A549 (cell line): Measurements from ENCODE around the gene MARCOL. TPM values are rescaled to one million over a fixed set of nuclear protein-coding genes. Genes with fewer than 3 reads are reported as not detected.

Experiments
- ATAC-seq, 2 experiments: fragments of 200-7000 bp in 1 of 2; fragments of >200 bp in 1 of 2; cut with Nextera tagmentation in 1 of 2; cut with Tn5 transposase in 1 of 2; 3 replicates each; pipeline versions ENCODE4 v1.8.0 to v1.9.1; 2018 to 2020; ENCODE audit warnings: mild to moderate bottlenecking in 1 of 2, moderate library complexity in 1 of 2
- CTCF ChIA-PET: fragments of 300-600 bp; sonication (Branson Sonifier 250); formaldehyde crosslinking; extraction: SDS; loops from one replicate; lab custom pipeline; 2021; ENCODE audit warnings: antibody characterized with exemption, inconsistent platforms; lab: Yijun Ruan, JAX
- POLR2A ChIA-PET: fragments of 350-600 bp; formaldehyde crosslinking; extraction: SDS; loops from one replicate; lab custom pipeline; 2021; ENCODE audit warnings: antibody characterized with exemption, inconsistent platforms; lab: Yijun Ruan, JAX
- DNase-seq, 2 experiments: peaks; one replicate each; pipeline versions ENCODE4 v3.0.0 to v3.0.0-alpha.2; 2011 to 2016; ENCODE audit warnings: low read depth in 1 of 2, low spot score in 1 of 2
- FAIRE-seq: peaks from 2 replicates; lab custom pipeline; 2011; peaks lifted over from hg19 to GRCh38; lab: Jason Lieb, UNC
- H3K27ac ChIP-seq, 2 experiments: fragments of >200 bp; sonication (Bioruptor Twin); formaldehyde crosslinking; 3 replicates each; pipeline ENCODE4 v1.5.1; 2016 to 2017
- H3K4me1 ChIP-seq: fragments of >200 bp; sonication (Bioruptor Twin); formaldehyde crosslinking; 3 replicates; pipeline ENCODE4 v1.6.1; 2016
- H3K4me2 ChIP-seq: fragments of >200 bp; sonication (Bioruptor Twin); formaldehyde crosslinking; 3 replicates; pipeline ENCODE4 v1.6.1; 2016
- H3K4me3 ChIP-seq: fragments of >200 bp; sonication (Bioruptor Twin); formaldehyde crosslinking; 3 replicates; pipeline ENCODE4 v1.5.1; 2016
- H3K9me3 ChIP-seq: fragments of >200 bp; sonication (Bioruptor Twin); formaldehyde crosslinking; 3 replicates; pipeline ENCODE4 v1.6.1; 2016
- BHLHE40 ChIP-seq: IDR thresholded peaks from 2 replicates; pipeline ENCODE4 v1.6.1; 2012; ENCODE audit warnings: low read depth, low read length, inconsistent platforms
- CEBPB ChIP-seq, 2 experiments: fragments of >200 bp in 1 of 2; sonication (Bioruptor Twin) in 1 of 2; formaldehyde crosslinking in 1 of 2; IDR thresholded peaks; 2 replicates each; pipeline ENCODE4 v1.6.1; 2012 to 2016
- CHD4 ChIP-seq: fragments of 200-600 bp; sonication (generic); IDR thresholded peaks from 2 replicates; pipeline ENCODE4 v1.6.1; 2016; ENCODE audit warnings: antibody characterized with exemption, mild to moderate bottlenecking, borderline replicate concordance
- E2F6 ChIP-seq: IDR thresholded peaks from 2 replicates; pipeline ENCODE4 v1.6.1; 2012; ENCODE audit warnings: low read depth, borderline replicate concordance
- EHF ChIP-seq: fragments of 250-450 bp; sonication (Bioruptor Pico); IDR thresholded peaks from 2 replicates; pipeline ENCODE4 v1.5.0; 2020; ENCODE audit warnings: mild to moderate bottlenecking
- FOSB ChIP-seq: fragments of 250-450 bp; sonication (Bioruptor Pico); IDR thresholded peaks from 2 replicates; pipeline ENCODE4 v1.5.0; 2020; ENCODE audit warnings: mild to moderate bottlenecking, moderate library complexity
- FOSL2 ChIP-seq, 2 experiments: fragments of 450-650 bp in 1 of 2; fragments of >200 bp in 1 of 2; sonication (Bioruptor Twin) in 1 of 2; formaldehyde crosslinking; IDR thresholded peaks; 2 replicates each; pipeline versions ENCODE4 v1.5.0 to v1.6.1; 2016 to 2020; ENCODE audit warnings: mild to moderate bottlenecking in 1 of 2, moderate library complexity in 1 of 2
- FOXS1 ChIP-seq: fragments of 250-450 bp; sonication (Bioruptor Pico); IDR thresholded peaks from 2 replicates; pipeline ENCODE4 v1.5.0; 2020; ENCODE audit warnings: mild to moderate bottlenecking, moderate library complexity
- HOXA7 ChIP-seq: fragments of 250-450 bp; sonication (Bioruptor Pico); IDR thresholded peaks from 2 replicates; pipeline ENCODE4 v1.5.0; 2020; ENCODE audit warnings: mild to moderate bottlenecking, moderate library complexity
- JUN ChIP-seq, 2 experiments: fragments of >200 bp; sonication (Bioruptor Twin); formaldehyde crosslinking; IDR thresholded peaks; 2 replicates in 1 of 2; 3 replicates in 1 of 2; pipeline ENCODE4 v1.6.1; 2016 to 2017
- JUNB ChIP-seq: fragments of >200 bp; sonication (Bioruptor Twin); formaldehyde crosslinking; IDR thresholded peaks from 2 replicates; pipeline ENCODE4 v1.6.1; 2016
- MAFK ChIP-seq: fragments of 450-650 bp; IDR thresholded peaks from 2 replicates; pipeline ENCODE4 v1.6.1; 2014; ENCODE audit not compliant: partially characterized antibody
- NFE2L2 ChIP-seq: fragments of 150-350 bp; conservative IDR thresholded peaks from 2 replicates; pipeline ENCODE4 v1.6.1; 2014; ENCODE audit warnings: low read length
- PBX3 ChIP-seq: IDR thresholded peaks from 2 replicates; pipeline ENCODE4 v1.6.1; 2012
- PHF8 ChIP-seq: fragments of 200-600 bp; sonication (generic); IDR thresholded peaks from 2 replicates; pipeline ENCODE4 v1.6.1; 2016; ENCODE audit warnings: low read depth, mild to moderate bottlenecking, antibody characterized with exemption, moderate library complexity, borderline replicate concordance
- POLR2A ChIP-seq: IDR thresholded peaks from 2 replicates; pipeline ENCODE4 v1.6.1; 2012; ENCODE audit warnings: mild to moderate bottlenecking, low read length
- POLR2AphosphoS2 ChIP-seq: conservative IDR thresholded peaks from 2 replicates; pipeline ENCODE4 v1.6.1; 2012; ENCODE audit warnings: low read length, improper control_type of control experiment, inconsistent platforms
- RAD21 ChIP-seq, 2 experiments: fragments of >200 bp in 1 of 2; sonication (Bioruptor Twin) in 1 of 2; formaldehyde crosslinking in 1 of 2; IDR thresholded peaks in 1 of 2; conservative IDR thresholded peaks in 1 of 2; 2 replicates in 1 of 2; 3 replicates in 1 of 2; pipeline ENCODE4 v1.6.1; 2012 to 2018; ENCODE audit warnings: inconsistent platforms in 1 of 2
- RCOR1 ChIP-seq: fragments of 150-350 bp; IDR thresholded peaks from 2 replicates; pipeline ENCODE4 v1.6.1; 2014; ENCODE audit warnings: antibody characterized with exemption, low read length, low read depth
- SMC3 ChIP-seq: fragments of >200 bp; sonication (Bioruptor Twin); formaldehyde crosslinking; IDR thresholded peaks from 3 replicates; pipeline ENCODE4 v1.6.1; 2018; ENCODE audit warnings: inconsistent platforms
- TFCP2L1 ChIP-seq: fragments of 250-450 bp; sonication (Bioruptor Pico); IDR thresholded peaks from 2 replicates; pipeline ENCODE4 v1.5.0; 2021; ENCODE audit warnings: mild to moderate bottlenecking
- TP53 ChIP-seq: fragments of 250-450 bp; sonication (Bioruptor Pico); IDR thresholded peaks from 2 replicates; pipeline ENCODE4 v1.5.0; 2021; ENCODE audit warnings: mild to moderate bottlenecking, moderate library complexity
- ZC3H11A ChIP-seq: fragments of 450-650 bp; IDR thresholded peaks from 2 replicates; pipeline ENCODE4 v1.6.1; 2014; ENCODE audit warnings: antibody characterized with exemption, mild to moderate bottlenecking
- ZSCAN20 ChIP-seq: fragments of 250-450 bp; sonication (Bioruptor Pico); IDR thresholded peaks from 2 replicates; pipeline ENCODE4 v1.8.0; 2022; ENCODE audit warnings: mild to moderate bottlenecking, moderate library complexity
- WGBS: methylation state at CpG from one replicate; pipeline ENCODE4 v1.1.6; 2017; ENCODE audit errors: missing lambda C conversion rate; 5-methylcytosine and 5-hydroxymethylcytosine counted together
- polyA plus RNA-seq, 4 experiments: library from polyadenylated mRNA; depleted of rRNA in 3 of 4; stranded (reverse); fragments of >200 nt; fragmentation: RNase III in 1 of 4; extraction: RNeasy Plus Mini Kit Qiagen cat#74134 plus additional on column Dnase treatment in 1 of 4; gene quantifications; 2 replicates in 3 of 4; 3 replicates in 1 of 4; pipeline ENCODE4 v1.2.3, GENCODE V29; 2011 to 2017

MARCOL gene
- polyA plus RNA-seq, 2 of the 4 experiments (the other 2 are of a cell fraction) = 0.06 to 0.13 TPM

GRCh38 chr5:148209151-148209770 is 29.1 kb upstream of the MARCOL start (continued):
- no peak for TF ChIP-seq E2F6
- TF ChIP-seq FOSB (CRISPR knock-in tag) = no peak
- no peak for TF ChIP-seq PBX3
- no peak for TF ChIP-seq FOSL2 (IDR thresholded peaks at IDR 0.05)
- TF ChIP-seq FOSL2 (CRISPR knock-in tag; IDR thresholded peaks at IDR 0.05) = no peak
- TF ChIP-seq, all 56 proteins: peak for 0

GRCh38 chr5:148214665-148215185 is 23.6 kb upstream of the MARCOL start:
- CTCF ChIA-PET = no interaction called here
- H3K27ac ChIP-seq = no peak overlapping the region
- FAIRE-seq = no peak

GRCh38 chr5:148221508-148221907 is 16.8 kb upstream of the MARCOL start:
- WGBS = 6% methylated on average over 6 of the region's 6 CpGs
- no peak for FAIRE-seq
- Histone ChIP-seq H3K4me2 (no peak overlapping the region), H3K27ac (no peak overlapping the region), H3K4me3 (no peak overlapping the region), H3K9me3 (no peaks in the 10 kb centered on the region), H3K4me1 (no peaks in the 10 kb centered on the region)
- CTCF ChIA-PET = interaction anchor here (1.3 kb wide), 1 partner anchor 153 kb away, joined by 4 read pairs; no protein-coding TSS in a partner anchor
- no peak for DNase-seq
- ATAC-seq = no peak
- POLR2A ChIA-PET = no interaction called here
- TF ChIP-seq POLR2AphosphoS2 = no peak
- TF ChIP-seq, all 56 proteins: peak for 0

More at GRCh38 chr5:148214665-148215185, 23.6 kb upstream of the MARCOL start:
- POLR2A ChIA-PET = no interaction called here
- Histone ChIP-seq H3K4me3 (no peak overlapping the region), H3K4me2 (no peak overlapping the region), H3K4me1 (no peaks in the 10 kb centered on the region), H3K9me3 (no peaks in the 10 kb centered on the region)
- DNase-seq (no peak), ATAC-seq (no peak)
- TF ChIP-seq POLR2A = no peak
- TF ChIP-seq NFE2L2 = no peak
- TF ChIP-seq MAFK = no peak
- TF ChIP-seq EHF (CRISPR knock-in tag) = no peak
- no peak for TF ChIP-seq CEBPB (IDR thresholded peaks at IDR 0.05)
- WGBS = 7% methylated on average over 1 of the region's 1 CpG

- no peak overlapping the region for H3K4me3 ChIP-seq
- TF ChIP-seq JUNB (no peak), BHLHE40 (no peak), SMC3 (no peak), PHF8 (no peak), RCOR1 (no peak), E2F6 (no peak), JUN (IDR thresholded peaks at IDR 0.05) (no peak), POLR2AphosphoS2 (no peak), FOXS1 (CRISPR knock-in tag) (no peak), ZC3H11A (no peak), TFCP2L1 (CRISPR knock-in tag) (no peak), CEBPB (IDR thresholded peaks at IDR 0.05) (no peak), TP53 (CRISPR knock-in tag) (no peak), HOXA7 (no peak), FOSL2 (IDR thresholded peaks at IDR 0.05) (no peak), FOSL2 (CRISPR knock-in tag; IDR thresholded peaks at IDR 0.05) (no peak), FOSB (CRISPR knock-in tag) (no peak), PBX3 (no peak), ZSCAN20 (no peak), CHD4 (no peak), RAD21 (conservative IDR thresholded peaks at IDR 0.05 in 1 of 2, IDR thresholded peaks at IDR 0.05 in 1 of 2) (no peak)
- no peaks in the 10 kb centered on the region for H3K9me3 ChIP-seq
- no peaks in the 10 kb centered on the region for H3K4me1 ChIP-seq
- POLR2A ChIA-PET = no interaction called here
- ATAC-seq (no peak), FAIRE-seq (no peak), DNase-seq (no peak)
- no peak overlapping the region for H3K27ac ChIP-seq
- WGBS = 4% methylated on average over 2 of the region's 2 CpGs
- no peak overlapping the region for H3K4me2 ChIP-seq
- CTCF ChIA-PET = no interaction called here
Observed at GRCh38 chr5:148224117-148224742, 14.1 kb upstream of the MARCOL start.
